Heart left ventricle (tissue), 13 donors: ENCODE data around the gene GBA3.

Source experiments
- CTCF ChIP-seq, 12 donors: fragments of 200-600 bp; sonication (generic) in 4 of 12; IDR thresholded peaks; one replicate each; pipeline versions ENCODE4 v1.5.0 to v1.8.0; 2018 to 2022; ENCODE audit warnings: antibody characterized with exemption in 12 of 12, mild to moderate bottlenecking in 5 of 12
- POLR2A ChIP-seq, 2 donors: fragments of 450-650 bp; IDR thresholded peaks; one replicate each; pipeline ENCODE4 v1.6.1; 2017; ENCODE audit warnings: antibody characterized with exemption in 2 of 2, mild to moderate bottlenecking in 2 of 2, moderate library complexity in 2 of 2
- donor health status: ischemic (EF 13 %, LVEDD 7.1; RV severe dilation, severe dysfunction).
- donor health status: DM: no; HTN: yes; CAD: no.
- donor health status: DM: no; HTN: no; CAD: no.
- donor health status: ischemic (EF 25% LVEDD 6.9; RV normal size, moderate dysfunction).
- donor health status: ischemic (EF 25% LVEDD 5.7; RV mildly dilated, moderate dysfunction).
- donor health status: ischemic (EF 35%, LVEDD 5.7; RV mildly dilated, moderate dysfunction).
- donor health status: nonischemic (EF 11% LVEDD 7.7; RV severe dilation, severe dysfunction).
- donor health status: DM: yes; HTN: yes; CAD: no.
- donor health status: PGD.
- donor health status: ischemic (EF 29% LVEDD 5.4; RV normal size, mild dysfunction).
- donor health status: nonischemic (EF 23%, LVEDD 6.1; RV moderate dilation, normal function).

- no peak for TF ChIP-seq CTCF (IDR thresholded peaks at IDR 0.05)
- TF ChIP-seq POLR2A (IDR thresholded peaks at IDR 0.05): no peak
Measured at GRCh38 chr4:22790631-22791030, 97.9 kb downstream of the GBA3 start.
